HepG2 (cell line): ENCODE results near the gene YEATS2. TPM values are rescaled to one million over a fixed set of nuclear protein-coding genes. Genes with fewer than 3 reads are reported as not detected.

Experiments
- ARID2 ChIP-seq: sonication (generic); formaldehyde crosslinking; IDR thresholded peaks from 2 replicates; pipeline ENCODE4 v1.8.1; 2022; ENCODE audit warnings: mild to moderate bottlenecking, missing genetic modification reagents, borderline replicate concordance
- CEBPB ChIP-seq: IDR thresholded peaks from 2 replicates; pipeline ENCODE4 v1.6.1; 2011; ENCODE audit warnings: low read depth, low read length, improper control_type of control experiment, borderline replicate concordance
- ESRRA ChIP-seq: sonication (generic); formaldehyde crosslinking; IDR thresholded peaks from 2 replicates; pipeline ENCODE4 v1.5.1; 2020; ENCODE audit warnings: mild to moderate bottlenecking, low read depth, missing genetic modification reagents
- GFI1 ChIP-seq: sonication (generic); formaldehyde crosslinking; IDR thresholded peaks from 2 replicates; pipeline ENCODE4 v1.5.0; 2020; ENCODE audit warnings: missing genetic modification reagents, mild to moderate bottlenecking, borderline replicate concordance
- HNRNPK ChIP-seq: fragments of 200-400 bp; formaldehyde crosslinking; IDR thresholded peaks from 2 replicates; pipeline ENCODE4 v1.6.1; 2018; ENCODE audit warnings: low read length, low read depth, moderate library complexity, mild to moderate bottlenecking; ENCODE audit not compliant: poor library complexity, severe bottlenecking
- IKZF4 ChIP-seq: sonication (generic); formaldehyde crosslinking; IDR thresholded peaks from 2 replicates; pipeline ENCODE4 v1.5.1; 2020; ENCODE audit warnings: borderline replicate concordance, mild to moderate bottlenecking, low read depth, missing genetic modification reagents; ENCODE audit errors: not compliant biosample characterization
- JDP2 ChIP-seq: sonication (generic); formaldehyde crosslinking; IDR thresholded peaks from 2 replicates; pipeline ENCODE4 v1.8.1; 2022; ENCODE audit warnings: missing genetic modification reagents, borderline replicate concordance
- JUND ChIP-seq: sonication (generic); formaldehyde crosslinking; IDR thresholded peaks from 2 replicates; pipeline ENCODE4 v1.8.0; 2022; ENCODE audit warnings: mild to moderate bottlenecking, missing genetic modification reagents
- KMT2B ChIP-seq: IDR thresholded peaks from 2 replicates; pipeline ENCODE4 v1.6.1; 2016; ENCODE audit warnings: missing genetic modification reagents, missing compliant biosample characterization
- PREB ChIP-seq: sonication (generic); formaldehyde crosslinking; IDR thresholded peaks from 2 replicates; pipeline ENCODE4 v1.4.0; 2020; ENCODE audit warnings: missing genetic modification reagents
- RAD51 ChIP-seq: fragments of 450-650 bp; IDR thresholded peaks from 2 replicates; pipeline ENCODE4 v1.6.1; 2016; ENCODE audit warnings: borderline replicate concordance
- TBP ChIP-seq: sonication (generic); formaldehyde crosslinking; IDR thresholded peaks from 2 replicates; pipeline ENCODE4 v1.5.0; 2020; ENCODE audit warnings: missing genetic modification reagents
- TEAD2 ChIP-seq: sonication (generic); formaldehyde crosslinking; IDR thresholded peaks from 2 replicates; pipeline ENCODE4 v1.9.0; 2021; ENCODE audit warnings: missing genetic modification reagents
- ZEB1 ChIP-seq: IDR thresholded peaks from 2 replicates; pipeline ENCODE4 v1.6.1; 2012; ENCODE audit warnings: mild to moderate bottlenecking, low read depth, inconsistent platforms; ENCODE audit not compliant: insufficient replicate concordance
- ZNF225 ChIP-seq: sonication (generic); formaldehyde crosslinking; IDR thresholded peaks from 2 replicates; pipeline ENCODE4 v1.4.0; 2020; ENCODE audit warnings: mild to moderate bottlenecking, missing genetic modification reagents
- ZNF382 ChIP-seq: sonication (generic); formaldehyde crosslinking; IDR thresholded peaks from 2 replicates; pipeline ENCODE4 v1.5.0; 2020; ENCODE audit warnings: missing genetic modification reagents, mild to moderate bottlenecking, borderline replicate concordance
- ZNF547 ChIP-seq: sonication (generic); formaldehyde crosslinking; IDR thresholded peaks from 2 replicates; pipeline ENCODE4 v1.5.1; 2020; ENCODE audit warnings: mild to moderate bottlenecking, missing genetic modification reagents
- ZNF839 ChIP-seq: sonication (generic); formaldehyde crosslinking; IDR thresholded peaks from 2 replicates; pipeline ENCODE4 v1.4.0; 2020; ENCODE audit warnings: missing genetic modification reagents, mild to moderate bottlenecking, borderline replicate concordance
- polyA plus RNA-seq, 8 experiments: library from polyadenylated mRNA; depleted of rRNA in 3 of 8; stranded (reverse) in 7 of 8; unstranded in 1 of 8; fragments of >200 nt; fragmentation: Illumina TruSeq in 4 of 8; extraction: Trizol in 4 of 8; gene quantifications; 2 replicates each; pipeline versions ENCODE4 v1.2.1 to v1.2.3, GENCODE V29; 2011 to 2016; ENCODE audit warnings: low read depth in 4 of 8, missing spikeins in 1 of 8, mixed read lengths in 1 of 8; ENCODE audit not compliant: insufficient read depth in 1 of 8
- total RNA-seq, 5 experiments: library from RNA; depleted of rRNA; stranded (reverse); fragments of >200 nt; fragmentation: Illumina TruSeq; extraction: Trizol; gene quantifications; 2 replicates each; pipeline ENCODE4 v1.2.3, GENCODE V29; 2016; ENCODE audit warnings: low read depth in 1 of 5
- TF ChIP-seq, protein P1 (sequence below): IDR thresholded peaks from 2 replicates; pipeline ENCODE4 v1.6.1; 2016; ENCODE audit warnings: low read depth, missing genetic modification reagents, missing compliant biosample characterization
- TF ChIP-seq, protein P2 (sequence below): IDR thresholded peaks from 2 replicates; pipeline ENCODE4 v1.6.1; 2012; ENCODE audit warnings: low read depth, low read length, improper control_type of control experiment
- TF ChIP-seq, protein P3 (sequence below): sonication (generic); formaldehyde crosslinking; IDR thresholded peaks from 2 replicates; pipeline ENCODE4 v1.8.0; 2023; ENCODE audit warnings: mild to moderate bottlenecking, missing genetic modification reagents

Gene YEATS2
- total and polyA plus RNA-seq, 2 of the 13 experiments (the other 11 are each of a cell fraction or from before 2014, with no cell fraction given) = 18.6 to 33.7 TPM

DNA sequence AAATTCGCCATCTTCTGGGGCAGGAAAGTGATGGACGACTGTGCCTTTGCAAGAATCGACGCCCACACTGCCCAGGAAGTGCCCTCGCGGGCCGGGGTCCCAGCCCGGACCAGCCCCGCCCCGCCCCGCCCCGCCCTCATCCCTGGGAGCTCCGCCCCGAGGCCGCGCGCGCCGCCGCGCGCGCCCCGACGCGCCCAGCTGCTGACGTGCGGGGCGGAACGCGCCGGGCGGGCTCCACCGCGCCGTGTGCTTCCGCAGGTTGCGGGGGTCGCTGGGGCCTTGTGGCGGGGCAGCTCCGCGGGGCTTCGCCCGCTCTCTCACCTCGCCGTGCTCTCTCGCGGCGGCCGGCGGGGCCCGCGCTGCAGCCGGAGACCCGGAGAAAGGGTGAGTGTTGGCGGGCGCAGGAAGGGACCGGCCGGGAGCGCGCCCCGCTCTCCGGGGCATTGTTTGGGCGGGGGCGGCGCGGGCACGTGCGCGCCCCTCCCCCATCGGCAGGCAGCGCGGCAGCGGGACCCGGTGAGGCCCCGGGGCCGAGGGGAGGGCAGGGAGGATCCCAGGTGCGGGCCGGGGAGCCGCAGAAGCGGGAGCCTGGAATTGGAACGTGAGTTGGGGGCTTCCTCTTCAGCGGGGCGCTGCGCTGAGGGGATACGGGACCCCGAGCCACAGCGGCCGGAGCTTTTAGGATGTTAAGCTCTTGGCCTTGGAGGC lies at the start of gene YEATS2 (continued):
- no peak for TF ChIP-seq ARID2 (CRISPR knock-in tag)
- no peak for TF ChIP-seq IKZF4 (CRISPR knock-in tag)
- TF ChIP-seq JUND (CRISPR knock-in tag) = no peak
- TF ChIP-seq ESRRA (CRISPR knock-in tag) = 0 out of 2 replicates have a peak, but pooled peaks have one; percentile 49
- TF ChIP-seq ZEB1 = no peak
- TF ChIP-seq KMT2B (CRISPR knock-in tag) = 0 out of 2 replicates have a peak, but pooled peaks have one; percentile 22
- TF ChIP-seq, protein P1, sequence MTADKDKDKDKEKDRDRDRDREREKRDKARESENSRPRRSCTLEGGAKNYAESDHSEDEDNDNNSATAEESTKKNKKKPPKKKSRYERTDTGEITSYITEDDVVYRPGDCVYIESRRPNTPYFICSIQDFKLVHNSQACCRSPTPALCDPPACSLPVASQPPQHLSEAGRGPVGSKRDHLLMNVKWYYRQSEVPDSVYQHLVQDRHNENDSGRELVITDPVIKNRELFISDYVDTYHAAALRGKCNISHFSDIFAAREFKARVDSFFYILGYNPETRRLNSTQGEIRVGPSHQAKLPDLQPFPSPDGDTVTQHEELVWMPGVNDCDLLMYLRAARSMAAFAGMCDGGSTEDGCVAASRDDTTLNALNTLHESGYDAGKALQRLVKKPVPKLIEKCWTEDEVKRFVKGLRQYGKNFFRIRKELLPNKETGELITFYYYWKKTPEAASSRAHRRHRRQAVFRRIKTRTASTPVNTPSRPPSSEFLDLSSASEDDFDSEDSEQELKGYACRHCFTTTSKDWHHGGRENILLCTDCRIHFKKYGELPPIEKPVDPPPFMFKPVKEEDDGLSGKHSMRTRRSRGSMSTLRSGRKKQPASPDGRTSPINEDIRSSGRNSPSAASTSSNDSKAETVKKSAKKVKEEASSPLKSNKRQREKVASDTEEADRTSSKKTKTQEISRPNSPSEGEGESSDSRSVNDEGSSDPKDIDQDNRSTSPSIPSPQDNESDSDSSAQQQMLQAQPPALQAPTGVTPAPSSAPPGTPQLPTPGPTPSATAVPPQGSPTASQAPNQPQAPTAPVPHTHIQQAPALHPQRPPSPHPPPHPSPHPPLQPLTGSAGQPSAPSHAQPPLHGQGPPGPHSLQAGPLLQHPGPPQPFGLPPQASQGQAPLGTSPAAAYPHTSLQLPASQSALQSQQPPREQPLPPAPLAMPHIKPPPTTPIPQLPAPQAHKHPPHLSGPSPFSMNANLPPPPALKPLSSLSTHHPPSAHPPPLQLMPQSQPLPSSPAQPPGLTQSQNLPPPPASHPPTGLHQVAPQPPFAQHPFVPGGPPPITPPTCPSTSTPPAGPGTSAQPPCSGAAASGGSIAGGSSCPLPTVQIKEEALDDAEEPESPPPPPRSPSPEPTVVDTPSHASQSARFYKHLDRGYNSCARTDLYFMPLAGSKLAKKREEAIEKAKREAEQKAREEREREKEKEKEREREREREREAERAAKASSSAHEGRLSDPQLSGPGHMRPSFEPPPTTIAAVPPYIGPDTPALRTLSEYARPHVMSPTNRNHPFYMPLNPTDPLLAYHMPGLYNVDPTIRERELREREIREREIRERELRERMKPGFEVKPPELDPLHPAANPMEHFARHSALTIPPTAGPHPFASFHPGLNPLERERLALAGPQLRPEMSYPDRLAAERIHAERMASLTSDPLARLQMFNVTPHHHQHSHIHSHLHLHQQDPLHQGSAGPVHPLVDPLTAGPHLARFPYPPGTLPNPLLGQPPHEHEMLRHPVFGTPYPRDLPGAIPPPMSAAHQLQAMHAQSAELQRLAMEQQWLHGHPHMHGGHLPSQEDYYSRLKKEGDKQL (CRISPR knock-in tag) = no peak
- no peak for TF ChIP-seq JDP2 (CRISPR knock-in tag)
- peak; percentile 41 for TF ChIP-seq HNRNPK
- TF ChIP-seq TEAD2 = no peak
- no peak for TF ChIP-seq TBP (CRISPR knock-in tag)
- peak; percentile 74; the same call in 1 of the 2 replicates for TF ChIP-seq ZNF225 (CRISPR knock-in tag)
- TF ChIP-seq, protein P2, sequence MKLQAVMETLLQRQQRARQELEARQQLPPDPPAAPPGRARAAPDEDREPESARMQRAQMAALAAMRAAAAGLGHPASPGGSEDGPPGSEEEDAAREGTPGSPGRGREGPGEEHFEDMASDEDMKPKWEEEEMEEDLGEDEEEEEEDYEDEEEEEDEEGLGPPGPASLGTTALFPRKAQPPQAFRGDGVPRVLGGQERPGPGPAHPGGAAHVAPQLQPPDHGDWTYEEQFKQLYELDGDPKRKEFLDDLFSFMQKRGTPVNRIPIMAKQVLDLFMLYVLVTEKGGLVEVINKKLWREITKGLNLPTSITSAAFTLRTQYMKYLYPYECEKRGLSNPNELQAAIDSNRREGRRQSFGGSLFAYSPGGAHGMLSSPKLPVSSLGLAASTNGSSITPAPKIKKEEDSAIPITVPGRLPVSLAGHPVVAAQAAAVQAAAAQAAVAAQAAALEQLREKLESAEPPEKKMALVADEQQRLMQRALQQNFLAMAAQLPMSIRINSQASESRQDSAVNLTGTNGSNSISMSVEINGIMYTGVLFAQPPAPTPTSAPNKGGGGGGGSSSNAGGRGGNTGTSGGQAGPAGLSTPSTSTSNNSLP = no peak
- TF ChIP-seq GFI1 = no peak
- peak; percentile 67 for TF ChIP-seq ZNF547 (CRISPR knock-in tag)
- no peak for TF ChIP-seq RAD51
- TF ChIP-seq ZNF382 (CRISPR knock-in tag) = no peak
- TF ChIP-seq, protein P3, sequence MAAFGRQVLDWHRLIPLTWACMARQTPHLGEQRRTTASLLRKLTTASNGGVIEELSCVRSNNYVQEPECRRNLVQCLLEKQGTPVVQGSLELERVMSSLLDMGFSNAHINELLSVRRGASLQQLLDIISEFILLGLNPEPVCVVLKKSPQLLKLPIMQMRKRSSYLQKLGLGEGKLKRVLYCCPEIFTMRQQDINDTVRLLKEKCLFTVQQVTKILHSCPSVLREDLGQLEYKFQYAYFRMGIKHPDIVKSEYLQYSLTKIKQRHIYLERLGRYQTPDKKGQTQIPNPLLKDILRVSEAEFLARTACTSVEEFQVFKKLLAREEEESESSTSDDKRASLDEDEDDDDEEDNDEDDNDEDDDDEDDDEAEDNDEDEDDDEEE (CRISPR knock-in tag) = no peak
- TF ChIP-seq CEBPB = no peak
- TF ChIP-seq ZNF839 (CRISPR knock-in tag) = no peak
- no peak for TF ChIP-seq PREB (CRISPR knock-in tag)
